Fibroblast of lung (primary cell): ENCODE results near the gene SMAD4.

Experiments used
- CTCF ChIP-seq, 2 donors: IDR thresholded peaks in 1 of 2; conservative IDR thresholded peaks in 1 of 2; 1 replicate in 1 of 2; 2 replicates in 1 of 2; pipeline ENCODE4 v1.5.1; 2011 to 2012; ENCODE audit warnings: low read length in 2 of 2, control low read depth in 1 of 2, inconsistent platforms in 1 of 2, low read depth in 1 of 2, mild to moderate bottlenecking in 1 of 2
- EZH2 ChIP-seq: IDR thresholded peaks from 2 replicates; pipeline ENCODE4 v1.5.1; 2012; ENCODE audit warnings: low read length, control low read depth, mild to moderate bottlenecking; ENCODE audit errors: missing control alignments

GRCh38 chr18:51100385-51101120 is 70.5 kb downstream of the SMAD4 start:
- no peak for TF ChIP-seq CTCF (conservative IDR thresholded peaks at IDR 0.05 in 1 of 2, IDR thresholded peaks at IDR 0.05 in 1 of 2; ENCODE audit: low read depth in 1 of 2, low read length in 2 of 2)
- no peak for TF ChIP-seq EZH2
